Limb (tissue), 2 donors: ENCODE measurements around the gene MESD.

ENCODE experiments used
- DNase-seq, 2 donors: peaks; one replicate each; pipeline ENCODE4 v3.0.0-alpha.2; 2016; ENCODE audit errors: extremely low spot score in 2 of 2

The MESD gene

DNA sequence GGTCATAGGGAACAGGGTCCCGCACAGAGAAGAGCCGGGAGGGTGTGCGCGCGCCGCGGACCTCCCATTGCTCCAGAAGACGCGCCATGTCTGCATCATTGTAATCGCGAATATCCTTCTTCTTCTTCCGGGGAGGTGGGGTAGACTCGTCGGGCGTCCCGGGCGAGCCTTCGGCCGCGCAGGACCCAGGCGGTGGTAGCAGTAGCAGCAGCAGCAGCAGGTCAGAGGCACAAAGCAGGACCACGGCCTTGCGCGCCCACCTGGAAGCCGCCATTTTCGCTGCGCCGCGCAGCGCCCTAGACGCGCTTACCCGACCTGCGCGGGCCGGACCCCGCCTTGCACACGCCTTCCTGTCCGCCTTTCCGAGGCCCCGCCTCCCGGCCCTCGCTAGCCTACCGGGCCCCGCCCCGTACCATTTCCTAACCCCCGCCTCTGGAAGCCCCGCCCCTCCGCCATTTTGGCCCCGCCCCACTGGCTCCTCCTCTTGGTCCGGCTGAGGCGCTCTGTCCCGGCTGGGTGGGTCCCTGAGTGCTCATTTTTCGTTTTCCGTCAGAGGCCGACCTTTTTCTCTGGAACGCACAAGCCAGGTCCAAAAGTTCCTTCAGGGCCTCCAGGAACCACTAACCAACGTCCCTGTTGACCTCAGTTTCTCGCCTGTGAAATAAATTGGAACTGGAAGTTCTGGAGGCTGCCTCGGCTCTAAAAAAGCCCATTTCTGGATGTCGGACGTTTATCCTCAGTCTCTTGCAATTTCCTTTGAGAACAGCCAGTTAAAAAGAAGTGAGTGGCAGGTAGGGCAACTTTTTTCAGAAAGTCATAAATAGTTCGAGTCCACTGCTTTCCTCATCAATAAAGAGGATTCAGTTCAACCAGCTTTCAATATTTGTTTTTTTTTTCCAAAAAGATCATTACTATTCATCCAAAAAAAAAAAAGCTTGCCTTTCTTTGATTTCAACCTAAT, at the start of gene MESD:
Gene MESD, minus strand, starts transcription at position 302 of the 961 bp plus-strand sequence. Its CDS starts 28 bp downstream, at position 274.
- DNase-seq = peak; percentile 98 to 99

DNA sequence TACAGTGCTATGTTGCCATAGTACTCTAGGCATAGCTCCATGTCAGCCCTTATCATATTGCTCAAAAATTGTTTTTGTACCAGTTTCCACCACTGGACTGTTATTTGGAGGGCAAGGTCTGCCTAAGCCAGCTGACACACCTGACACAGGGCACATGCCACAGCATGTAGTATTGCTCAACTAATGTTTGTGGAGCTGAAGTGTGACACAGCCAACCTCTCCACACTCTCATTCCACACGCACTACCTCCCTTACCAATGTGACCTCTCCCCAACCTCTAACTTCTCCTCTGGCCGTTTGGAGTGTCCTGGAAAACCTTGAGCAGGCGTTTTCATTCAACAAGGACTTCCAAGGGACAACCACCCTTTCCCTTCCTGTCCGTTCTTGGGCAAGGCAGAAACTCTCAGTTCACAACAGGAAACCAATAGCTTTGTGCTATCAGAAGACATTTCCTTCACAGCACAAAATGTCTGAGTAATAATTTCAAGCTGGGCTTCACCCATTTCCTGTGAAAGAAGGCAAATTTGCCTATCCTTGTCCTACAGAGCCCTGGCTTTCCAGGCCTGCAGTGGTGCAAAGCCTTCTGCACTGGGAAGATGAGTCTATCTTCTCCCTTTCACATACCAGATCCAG, 49.5 kb upstream of the MESD start:
- DNase-seq = no peak

DNA sequence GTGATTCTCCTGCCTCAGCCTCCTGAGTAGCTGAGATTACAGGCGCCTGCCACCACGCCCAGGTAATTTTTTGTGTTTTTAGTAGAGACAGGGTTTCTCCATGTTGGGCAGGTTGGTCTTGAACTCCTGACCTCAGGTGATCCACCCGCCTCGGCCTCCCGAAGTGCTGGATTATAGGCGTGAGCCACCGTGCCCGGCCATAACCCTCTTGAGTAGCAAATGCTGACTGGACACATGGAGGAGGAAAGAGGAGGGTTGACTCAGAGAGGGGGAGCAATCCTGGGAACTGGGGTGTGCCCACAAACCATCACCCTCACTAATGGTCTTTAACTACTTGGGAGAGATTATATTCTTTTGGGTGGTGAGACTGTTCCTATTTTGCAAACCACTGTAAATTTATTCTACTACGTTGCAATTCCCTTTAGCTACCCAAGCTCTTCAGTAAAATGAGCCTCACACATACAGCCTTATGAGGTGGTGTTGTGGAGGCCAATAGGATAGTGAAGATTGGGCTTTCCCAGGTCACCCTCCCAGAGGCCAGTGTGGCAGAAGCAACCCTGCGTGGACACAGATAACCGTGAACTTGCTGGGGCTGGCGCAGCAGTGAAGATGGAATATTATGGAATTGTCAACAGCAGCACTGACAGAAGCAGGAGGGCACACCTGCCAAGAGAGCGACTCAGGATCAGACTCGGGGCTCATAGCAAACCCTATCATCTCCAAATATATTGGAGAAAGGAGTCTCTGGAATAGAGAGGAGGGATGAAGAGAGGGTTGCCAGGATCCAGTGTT, 48.5 kb upstream of the MESD start:
- DNase-seq = no peak

DNA sequence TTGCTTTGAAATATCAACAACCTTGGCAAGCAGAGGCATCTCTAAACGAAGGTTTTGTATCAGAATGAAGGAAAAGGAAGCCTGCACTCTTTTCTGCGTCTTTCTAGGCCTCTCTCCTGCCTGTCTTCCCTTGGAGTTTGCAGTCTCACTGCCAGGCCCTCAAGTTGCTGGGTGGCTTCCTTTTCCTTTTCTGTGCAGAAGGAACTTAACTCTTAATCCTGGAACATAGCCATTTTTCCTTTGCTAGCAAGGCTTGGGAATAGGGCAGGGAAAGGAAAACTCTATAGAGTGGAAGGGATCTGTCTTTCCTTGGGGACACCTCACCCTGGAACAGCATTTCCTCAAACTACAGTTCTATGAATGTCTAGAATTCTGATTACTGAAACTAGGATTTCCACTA, 43.9 kb upstream of the MESD start:
- DNase-seq = no peak

DNA sequence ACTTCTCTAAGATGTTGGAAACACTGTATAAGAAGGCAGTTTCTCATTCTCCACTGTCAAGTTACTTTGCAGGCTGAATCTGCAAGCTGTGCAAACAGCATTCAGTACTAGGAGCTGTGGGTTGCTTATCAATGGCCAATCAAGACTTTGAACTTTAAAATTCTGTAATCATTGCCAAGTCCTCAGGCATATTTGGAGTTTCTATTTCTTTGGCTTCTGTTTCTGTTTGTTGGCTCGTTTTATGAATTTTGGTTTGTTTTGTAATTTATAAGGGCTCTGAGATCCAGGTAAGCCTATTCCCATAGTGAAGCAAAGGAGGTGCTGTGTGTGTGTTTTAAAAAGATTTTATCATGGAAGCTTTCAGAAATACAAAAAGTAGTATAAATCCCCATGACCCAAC, 43.2 kb upstream of the MESD start:
- no peak for DNase-seq

DNA sequence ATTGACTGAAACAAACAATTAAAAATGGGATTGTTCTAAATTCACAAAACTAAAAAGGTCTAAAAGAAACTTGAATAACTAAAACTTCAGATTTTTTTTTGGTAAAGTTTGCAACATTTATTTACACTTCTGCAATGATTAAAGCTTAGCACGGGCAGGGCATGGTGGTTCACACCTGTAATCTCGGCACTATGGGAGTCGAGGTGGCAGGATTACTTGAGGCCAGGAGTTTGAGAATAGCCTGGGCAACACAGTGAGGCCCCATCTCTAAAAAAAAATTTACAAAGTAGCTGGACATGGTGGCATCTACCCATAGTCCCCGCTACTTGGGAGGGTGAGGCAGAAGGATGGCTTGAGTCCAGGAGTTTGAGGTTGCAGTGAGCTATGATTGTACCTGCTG, 42.7 kb upstream of the MESD start:
- no peak for DNase-seq

DNA sequence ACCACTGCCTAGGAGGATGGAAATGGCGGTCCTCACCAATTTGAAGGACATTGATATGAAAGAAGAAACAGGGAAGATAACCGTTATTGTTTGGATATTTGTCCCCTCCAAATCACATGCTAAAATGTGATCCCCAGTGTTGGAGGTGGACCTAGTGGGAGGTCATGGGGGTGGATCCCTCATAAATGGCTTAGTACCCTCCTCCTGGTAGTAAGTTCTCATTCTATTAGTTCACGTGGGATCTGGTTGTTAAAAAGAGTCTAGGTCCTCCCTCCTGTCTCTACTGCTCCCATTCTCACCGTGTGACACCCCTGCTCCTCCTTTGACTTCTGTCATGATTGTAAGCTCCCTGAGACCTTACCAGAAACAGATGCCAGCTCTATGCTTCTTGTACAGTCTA, 41.6 kb upstream of the MESD start:
- DNase-seq = no peak

GRCh38 chr15:81030301-81030750, 40.7 kb upstream of the MESD start:
- no peak for DNase-seq

DNA sequence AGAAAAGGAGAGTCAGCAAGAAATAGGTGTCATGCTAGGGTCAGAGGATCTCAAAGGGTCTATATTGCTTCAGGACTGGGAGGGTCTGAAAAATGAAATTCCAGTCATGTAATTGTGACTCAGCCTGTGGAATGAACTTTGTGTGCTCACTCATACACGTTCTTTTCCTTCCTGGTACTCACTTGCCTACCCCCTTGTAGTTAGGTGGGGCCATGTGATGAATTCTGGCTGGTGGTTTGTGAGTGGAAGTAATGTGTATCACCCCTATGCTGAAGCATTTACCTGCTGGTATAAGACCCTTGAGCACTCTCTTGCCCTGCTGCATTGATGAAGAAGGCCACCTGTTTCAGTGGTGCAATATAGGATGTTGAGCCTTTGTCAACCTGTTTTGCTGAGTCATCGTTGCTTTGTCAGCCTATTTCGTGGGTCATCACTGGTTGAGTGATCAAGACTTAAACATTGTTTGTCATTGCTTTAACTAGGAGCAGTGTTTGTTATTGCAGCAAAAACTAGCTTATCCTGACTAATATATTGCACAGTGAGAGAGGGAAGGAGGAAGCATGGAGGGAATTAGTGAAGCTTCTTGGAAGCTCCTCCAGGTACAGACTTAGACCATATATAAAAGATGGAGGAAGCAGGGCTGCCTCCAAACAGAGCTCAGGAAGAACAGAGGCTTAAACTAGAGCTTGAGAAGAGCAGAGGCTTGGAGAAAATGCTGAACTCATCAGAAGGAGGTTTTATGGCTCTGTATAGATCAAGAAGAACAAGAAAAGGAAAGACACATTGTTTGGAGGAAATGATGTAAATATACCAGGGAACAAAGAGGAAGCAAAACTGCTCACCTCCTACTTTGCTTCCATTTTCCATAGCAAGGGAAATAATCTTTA, 40.0 kb upstream of the MESD start:
- DNase-seq = no peak

DNA sequence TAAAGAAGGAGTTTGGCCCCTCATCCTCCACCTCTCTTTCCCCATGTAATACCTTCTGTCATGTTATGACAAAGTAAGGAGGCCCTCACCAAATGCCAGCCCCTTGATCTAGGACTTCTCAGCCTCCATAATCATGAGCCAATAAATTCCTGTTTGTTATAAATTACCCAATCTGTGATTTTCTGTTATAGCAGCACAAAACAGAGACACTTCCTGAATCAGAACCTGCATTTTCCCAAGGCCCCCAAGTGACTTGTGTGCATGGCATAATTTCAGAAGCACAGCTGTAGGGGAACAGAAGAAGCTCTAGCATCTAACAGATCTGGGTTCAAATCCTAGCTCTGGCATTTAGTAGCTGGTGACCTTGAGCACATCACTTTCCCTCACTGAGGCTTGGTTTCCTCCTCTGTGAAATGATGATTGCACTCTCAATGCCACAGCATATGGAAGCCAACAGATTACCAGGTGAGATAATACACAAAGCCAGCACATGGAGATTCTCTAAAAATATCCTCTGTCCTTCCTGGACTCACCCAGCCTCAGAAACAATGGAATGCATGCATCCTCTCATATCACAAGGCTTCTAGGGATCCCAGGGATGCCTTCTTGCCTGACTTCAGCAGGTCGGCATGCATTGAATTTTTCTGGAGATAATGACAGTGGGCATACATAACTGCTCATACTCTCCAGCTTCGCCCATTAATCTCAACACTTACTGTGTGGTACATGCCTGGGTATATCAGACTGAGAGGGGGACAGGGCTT, 37.4 kb upstream of the MESD start:
- no peak for DNase-seq

DNA sequence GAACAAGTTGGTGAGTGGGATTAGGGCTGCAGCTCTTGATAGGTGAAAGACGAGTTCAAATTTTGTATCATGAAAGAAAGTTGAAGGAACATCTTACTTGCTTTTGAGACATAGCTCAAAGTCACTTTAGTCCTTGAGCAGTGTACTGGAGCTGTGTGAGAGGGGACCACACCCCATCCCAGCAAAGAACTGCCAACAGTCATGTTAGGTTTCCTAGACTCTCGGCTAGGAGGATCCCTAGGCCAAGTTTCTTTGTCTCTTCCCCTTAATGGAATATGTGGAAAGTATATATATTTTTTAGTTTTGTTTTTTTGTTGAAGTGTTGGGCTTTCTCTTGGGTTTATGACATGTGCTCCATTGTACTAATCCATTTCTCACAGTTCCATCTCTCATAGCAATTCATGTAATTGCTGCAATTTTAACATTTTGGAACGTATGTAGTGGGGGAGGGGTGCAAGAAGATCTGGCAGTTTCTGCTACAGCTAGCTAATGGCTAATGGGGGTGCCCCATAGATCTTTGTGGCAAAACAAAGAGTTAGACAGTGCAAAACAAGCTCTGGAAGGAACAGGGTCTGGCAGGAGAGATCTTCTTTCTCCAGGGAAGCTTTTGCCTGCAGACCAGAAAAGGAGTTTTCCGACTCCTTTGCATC, 36.2 kb upstream of the MESD start:
- DNase-seq = no peak

DNA sequence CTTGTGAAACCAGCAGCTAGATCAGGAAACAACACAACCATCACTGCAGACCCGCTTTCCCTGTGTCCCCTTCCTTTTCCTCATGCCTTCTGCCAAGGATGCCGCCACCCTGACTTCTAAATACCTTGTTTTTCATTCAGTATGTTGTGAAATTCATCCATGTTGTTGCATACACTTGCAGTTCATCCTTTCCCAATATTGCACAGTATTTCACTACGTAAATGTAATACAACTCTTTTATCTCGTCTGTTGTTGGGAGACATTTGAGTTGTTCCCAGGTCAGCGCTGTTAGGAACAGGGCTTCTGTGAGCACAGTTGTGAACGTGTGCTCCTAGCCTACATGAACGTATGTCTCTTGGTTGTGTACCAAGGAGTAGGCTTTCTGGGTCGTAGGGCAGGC, 35.3 kb upstream of the MESD start:
- DNase-seq = no peak

DNA sequence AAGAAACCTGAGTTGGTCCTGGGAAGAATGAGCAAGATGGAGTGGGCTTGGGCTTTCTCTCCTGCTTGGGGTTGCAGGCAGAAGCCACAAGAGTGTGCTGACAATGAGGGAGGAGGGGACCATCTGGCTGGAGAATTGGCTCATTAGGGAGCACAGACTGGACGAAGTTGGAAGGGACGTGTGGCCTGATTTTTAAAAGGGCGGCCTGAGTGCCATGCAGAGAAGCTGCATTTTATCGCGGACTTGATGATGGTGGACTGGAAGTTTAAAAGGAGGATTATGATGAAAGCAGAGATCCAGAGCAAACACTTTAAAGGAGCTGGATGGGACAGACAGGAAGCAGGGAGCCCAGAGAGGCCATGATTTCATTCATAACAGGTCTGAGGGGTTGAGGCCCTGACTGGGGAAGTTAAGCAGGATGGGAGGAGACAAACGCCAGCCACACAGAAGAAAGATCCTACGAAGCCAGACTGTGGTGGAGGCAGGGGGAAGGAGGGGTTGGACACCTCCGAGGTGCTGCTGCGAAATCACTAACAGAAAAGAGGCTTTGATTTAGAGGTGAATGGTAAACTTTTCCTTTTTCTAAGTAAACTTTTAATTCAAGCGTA, 34.8 kb upstream of the MESD start:
- peak; percentile 41 to 42 for DNase-seq

DNA sequence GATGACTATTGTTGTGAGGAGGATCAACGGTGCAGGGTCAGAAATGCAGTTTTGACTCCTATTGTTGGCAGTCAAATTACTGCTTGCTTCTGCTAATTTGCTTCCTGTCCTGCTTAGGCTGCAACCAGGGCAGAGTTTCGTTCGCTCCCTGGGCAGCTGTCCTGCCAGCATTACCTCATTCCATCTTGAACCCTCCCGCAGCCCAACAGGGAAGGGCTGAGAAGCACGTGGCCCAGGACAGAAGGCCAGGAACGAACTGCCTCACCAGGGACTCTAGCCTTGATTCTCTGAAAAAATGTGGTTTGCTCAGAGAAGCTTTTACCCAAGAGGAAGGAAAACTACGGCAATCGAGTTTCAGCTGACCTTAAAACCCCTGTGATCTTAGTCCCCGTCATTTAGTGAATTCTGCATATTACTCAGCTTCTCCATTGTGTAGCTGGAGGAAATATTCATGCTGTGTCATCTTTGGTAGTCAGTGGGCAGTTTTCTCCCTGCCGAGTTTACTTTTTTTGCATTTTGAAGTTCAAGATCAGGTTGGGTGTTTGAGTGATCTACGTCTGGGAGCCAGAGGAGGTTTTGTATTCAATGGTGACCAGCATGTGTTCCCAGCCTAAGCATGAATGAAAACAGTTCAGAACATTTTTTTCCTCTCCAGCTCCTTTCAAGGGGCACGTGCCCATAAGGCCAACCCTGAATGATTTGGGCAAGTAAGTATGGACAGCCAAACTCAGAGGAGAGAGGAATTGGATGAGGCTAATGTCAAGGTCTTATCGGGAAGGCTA, 34.1 kb upstream of the MESD start:
- no peak for DNase-seq

DNA sequence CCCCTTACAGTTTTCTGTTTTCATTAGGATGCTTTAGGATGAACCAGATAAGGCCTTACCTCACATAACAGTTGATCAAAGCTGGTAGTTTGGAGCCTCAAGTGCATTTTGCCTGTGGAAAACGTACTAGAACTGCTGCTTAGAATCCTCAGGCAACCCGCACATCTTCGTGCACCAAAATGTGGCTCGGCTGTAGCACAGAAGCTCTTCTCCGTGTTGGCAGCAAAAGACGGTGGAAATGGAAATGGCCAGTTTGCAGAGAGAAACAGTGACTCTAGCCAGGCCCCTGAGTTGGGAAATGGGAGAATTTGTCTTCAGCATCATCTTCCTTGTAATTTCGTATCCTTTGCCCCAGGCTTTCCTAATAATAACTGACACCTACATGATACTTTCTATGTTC, 31.7 kb upstream of the MESD start:
- no peak for DNase-seq

DNA sequence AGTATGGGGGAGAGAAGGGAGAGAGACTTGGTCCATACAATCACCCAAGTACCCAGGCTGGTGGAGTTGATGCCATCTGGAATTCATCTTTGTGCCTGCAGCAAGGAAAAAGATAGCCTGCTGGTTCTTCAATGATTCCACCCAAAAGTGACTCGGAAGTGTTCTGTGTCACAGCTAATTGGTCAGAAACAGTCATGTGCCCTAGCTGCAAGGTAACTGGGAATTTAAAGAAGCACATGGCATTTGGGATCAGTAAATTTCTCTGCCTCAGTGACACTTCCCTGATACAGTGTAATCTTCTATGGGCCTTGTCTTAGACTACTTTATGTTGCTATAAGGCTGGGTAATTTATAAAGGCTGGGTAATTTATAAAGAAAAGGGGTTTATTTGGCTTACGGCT, 28.6 kb upstream of the MESD start:
- no peak for DNase-seq

DNA sequence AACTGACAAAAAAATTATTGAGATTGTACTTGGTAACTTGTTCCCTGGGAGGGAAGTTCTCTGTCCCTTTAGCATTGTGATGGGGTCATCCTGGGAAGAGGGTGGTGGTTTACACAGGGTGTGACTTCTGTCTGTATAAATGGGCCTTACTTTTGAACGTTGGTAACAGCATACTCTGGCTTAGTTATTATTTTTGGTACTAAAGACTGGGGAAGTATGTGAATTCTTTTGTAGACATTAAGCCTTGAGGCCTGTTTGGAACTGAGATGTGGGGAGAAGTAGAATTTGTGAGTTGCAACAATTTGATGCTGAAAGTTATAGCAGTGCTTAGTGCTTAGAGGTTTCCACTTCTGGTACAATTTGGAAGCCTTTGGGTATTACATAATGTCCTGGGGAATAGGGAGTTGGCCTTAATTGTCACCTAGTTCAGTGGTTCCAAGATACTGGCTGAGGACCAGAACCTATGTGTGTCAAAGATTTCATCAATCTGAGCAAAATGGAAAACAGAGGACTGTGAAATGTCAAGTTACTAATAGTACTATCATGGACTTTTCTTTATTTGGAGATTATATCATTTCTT, 27.0 kb upstream of the MESD start:
- no peak for DNase-seq
